A549 (cell line): Measurements from ENCODE around the gene RAB33B. TPM values are rescaled to one million over a fixed set of nuclear protein-coding genes. Genes with fewer than 3 reads are reported as not detected.
"Not testable (repeated sequence)": the region's sequence is repeated elsewhere in the genome, so short reads cannot be mapped to it uniquely, and the experiment has no call there.

Experiments
- ATAC-seq, 2 experiments: fragments of 200-7000 bp in 1 of 2; fragments of >200 bp in 1 of 2; cut with Nextera tagmentation in 1 of 2; cut with Tn5 transposase in 1 of 2; 3 replicates each; pipeline versions ENCODE4 v1.8.0 to v1.9.1; 2018 to 2020; ENCODE audit warnings: mild to moderate bottlenecking in 1 of 2, moderate library complexity in 1 of 2
- CTCF ChIA-PET: fragments of 300-600 bp; sonication (Branson Sonifier 250); formaldehyde crosslinking; extraction: SDS; loops from one replicate; lab custom pipeline; 2021; ENCODE audit warnings: antibody characterized with exemption, inconsistent platforms; lab: Yijun Ruan, JAX
- POLR2A ChIA-PET: fragments of 350-600 bp; formaldehyde crosslinking; extraction: SDS; loops from one replicate; lab custom pipeline; 2021; ENCODE audit warnings: antibody characterized with exemption, inconsistent platforms; lab: Yijun Ruan, JAX
- DNase-seq, 2 experiments: peaks; one replicate each; pipeline versions ENCODE4 v3.0.0 to v3.0.0-alpha.2; 2011 to 2016; ENCODE audit warnings: low read depth in 1 of 2, low spot score in 1 of 2
- FAIRE-seq: peaks from 2 replicates; lab custom pipeline; 2011; peaks lifted over from hg19 to GRCh38; lab: Jason Lieb, UNC
- H3K27ac ChIP-seq, 2 experiments: fragments of >200 bp; sonication (Bioruptor Twin); formaldehyde crosslinking; 3 replicates each; pipeline ENCODE4 v1.5.1; 2016 to 2017
- H3K4me1 ChIP-seq: fragments of >200 bp; sonication (Bioruptor Twin); formaldehyde crosslinking; 3 replicates; pipeline ENCODE4 v1.6.1; 2016
- H3K4me2 ChIP-seq: fragments of >200 bp; sonication (Bioruptor Twin); formaldehyde crosslinking; 3 replicates; pipeline ENCODE4 v1.6.1; 2016
- H3K4me3 ChIP-seq: fragments of >200 bp; sonication (Bioruptor Twin); formaldehyde crosslinking; 3 replicates; pipeline ENCODE4 v1.5.1; 2016
- H3K9me3 ChIP-seq: fragments of >200 bp; sonication (Bioruptor Twin); formaldehyde crosslinking; 3 replicates; pipeline ENCODE4 v1.6.1; 2016
- BCL3 ChIP-seq: fragments of >200 bp; sonication (Bioruptor Twin); formaldehyde crosslinking; IDR thresholded peaks from 3 replicates; pipeline ENCODE4 v1.6.1; 2016
- CEBPB ChIP-seq, 2 experiments: fragments of >200 bp in 1 of 2; sonication (Bioruptor Twin) in 1 of 2; formaldehyde crosslinking in 1 of 2; IDR thresholded peaks; 2 replicates each; pipeline ENCODE4 v1.6.1; 2012 to 2016
- E2F6 ChIP-seq: IDR thresholded peaks from 2 replicates; pipeline ENCODE4 v1.6.1; 2012; ENCODE audit warnings: low read depth, borderline replicate concordance
- FOSL2 ChIP-seq, 2 experiments: fragments of 450-650 bp in 1 of 2; fragments of >200 bp in 1 of 2; sonication (Bioruptor Twin) in 1 of 2; formaldehyde crosslinking; IDR thresholded peaks; 2 replicates each; pipeline versions ENCODE4 v1.5.0 to v1.6.1; 2016 to 2020; ENCODE audit warnings: mild to moderate bottlenecking in 1 of 2, moderate library complexity in 1 of 2
- HES2 ChIP-seq: fragments of >200 bp; sonication (Bioruptor Twin); formaldehyde crosslinking; IDR thresholded peaks from 2 replicates; pipeline ENCODE4 v1.6.1; 2016
- HEYL ChIP-seq: fragments of 250-450 bp; sonication (Bioruptor Pico); IDR thresholded peaks from 2 replicates; pipeline ENCODE4 v1.8.0; 2021; ENCODE audit warnings: mild to moderate bottlenecking, moderate library complexity
- HOXB5 ChIP-seq: fragments of 250-450 bp; sonication (Bioruptor Pico); IDR thresholded peaks from 2 replicates; pipeline ENCODE4 v1.5.0; 2020; ENCODE audit warnings: mild to moderate bottlenecking, moderate library complexity
- JUN ChIP-seq, 2 experiments: fragments of >200 bp; sonication (Bioruptor Twin); formaldehyde crosslinking; IDR thresholded peaks; 2 replicates in 1 of 2; 3 replicates in 1 of 2; pipeline ENCODE4 v1.6.1; 2016 to 2017
- JUNB ChIP-seq: fragments of >200 bp; sonication (Bioruptor Twin); formaldehyde crosslinking; IDR thresholded peaks from 2 replicates; pipeline ENCODE4 v1.6.1; 2016
- KDM5A ChIP-seq: fragments of 200-600 bp; sonication (generic); IDR thresholded peaks from 2 replicates; pipeline ENCODE4 v1.6.1; 2016; ENCODE audit warnings: antibody characterized with exemption, mild to moderate bottlenecking
- MAFK ChIP-seq: fragments of 450-650 bp; IDR thresholded peaks from 2 replicates; pipeline ENCODE4 v1.6.1; 2014; ENCODE audit not compliant: partially characterized antibody
- MAX ChIP-seq: IDR thresholded peaks from 2 replicates; pipeline ENCODE4 v1.6.1; 2012
- NPAS2 ChIP-seq: fragments of 250-450 bp; sonication (Bioruptor Pico); IDR thresholded peaks from 2 replicates; pipeline ENCODE4 v1.8.0; 2022; ENCODE audit warnings: mild to moderate bottlenecking, moderate library complexity, borderline replicate concordance
- PBX3 ChIP-seq: IDR thresholded peaks from 2 replicates; pipeline ENCODE4 v1.6.1; 2012
- POLR2AphosphoS2 ChIP-seq: conservative IDR thresholded peaks from 2 replicates; pipeline ENCODE4 v1.6.1; 2012; ENCODE audit warnings: low read length, improper control_type of control experiment, inconsistent platforms
- RCOR1 ChIP-seq: fragments of 150-350 bp; IDR thresholded peaks from 2 replicates; pipeline ENCODE4 v1.6.1; 2014; ENCODE audit warnings: antibody characterized with exemption, low read length, low read depth
- USF2 ChIP-seq: fragments of 450-650 bp; IDR thresholded peaks from 2 replicates; pipeline ENCODE4 v1.6.1; 2014; ENCODE audit warnings: antibody characterized with exemption
- ZFP36 ChIP-seq: fragments of 450-650 bp; IDR thresholded peaks from 2 replicates; pipeline ENCODE4 v1.6.1; 2014; ENCODE audit warnings: borderline replicate concordance; ENCODE audit not compliant: partially characterized antibody
- ZNF302 ChIP-seq: fragments of 250-450 bp; sonication (Bioruptor Pico); IDR thresholded peaks from 2 replicates; pipeline ENCODE4 v1.9.0; 2021; ENCODE audit warnings: inconsistent platforms, mild to moderate bottlenecking, moderate library complexity
- WGBS: methylation state at CpG from one replicate; pipeline ENCODE4 v1.1.6; 2017; ENCODE audit errors: missing lambda C conversion rate; 5-methylcytosine and 5-hydroxymethylcytosine counted together
- polyA minus RNA-seq: library from RNA; depleted of rRNA, polyadenylated mRNA; stranded (reverse); fragments of >200 nt; gene quantifications from 2 replicates; pipeline ENCODE4 v1.2.3, GENCODE V29; 2011; rRNA and poly(A)+ RNA removed
- polyA plus RNA-seq, 4 experiments: library from polyadenylated mRNA; depleted of rRNA in 3 of 4; stranded (reverse); fragments of >200 nt; fragmentation: RNase III in 1 of 4; extraction: RNeasy Plus Mini Kit Qiagen cat#74134 plus additional on column Dnase treatment in 1 of 4; gene quantifications; 2 replicates in 3 of 4; 3 replicates in 1 of 4; pipeline ENCODE4 v1.2.3, GENCODE V29; 2011 to 2017

RAB33B gene
- 5.4 and 5.9 TPM in 2 replicates for polyA plus RNA-seq (2011; rRNA removed)
- polyA plus RNA-seq (2012; cell fraction: cytosol; rRNA removed) = 1.7 and 2.4 TPM in 2 replicates
- polyA plus RNA-seq (2012; cell fraction: nucleus; rRNA removed) = 2.3 and 2.5 TPM in 2 replicates
- polyA plus RNA-seq (2017; fragmentation: RNase III; extraction: RNeasy Plus Mini Kit Qiagen cat#74134 plus additional on column Dnase treatment) = 2.5 to 2.8 TPM (median 2.8 TPM) in 3 replicates
- polyA minus RNA-seq = 2.8 and 3.7 TPM in 2 replicates

- 2% methylated on average over 19 of the region's 46 CpGs for WGBS
- Histone ChIP-seq H3K4me1 (peaks cover 59% of the 10 kb centered on the region), H3K4me3 (peak within 1 kb of the TSS; percentile 91), H3K27ac (peak within 1 kb of the TSS; percentile 99), H3K9me3 (no peaks in the 10 kb centered on the region), H3K4me2 (peak within 1 kb of the TSS; percentile 90)
- ChIA-PET POLR2A (no interaction called here), CTCF (interaction anchor here (0.7 to 1.5 kb wide), 3 partner anchors 38 to 76 kb away, joined by 3 to 5 read pairs (median 5); no protein-coding TSS in a partner anchor)
- FAIRE-seq = no peak
- peak in 1 of 2 experiments; percentile 60 for DNase-seq
- ATAC-seq = peak; percentile 7 to 17
- 0 out of 2 replicates have a peak, but pooled peaks have one; percentile 24 for TF ChIP-seq MAX
- no peak for TF ChIP-seq RCOR1
- peak in 1 of 2 experiments; percentile 13; a peak in 1 of 5 replicates for TF ChIP-seq JUN (IDR thresholded peaks at IDR 0.05)
- TF ChIP-seq ZNF302 (CRISPR knock-in tag) = no peak
- peak; percentile 63 to 78; a peak in 3 of 4 replicates for TF ChIP-seq CEBPB (IDR thresholded peaks at IDR 0.05)
- no peak for TF ChIP-seq HEYL (CRISPR knock-in tag)
- TF ChIP-seq E2F6 = 0 out of 2 replicates have a peak, but pooled peaks have one; percentile 14
Observed at GRCh38 chr4:139454111-139455045, at the start of gene RAB33B. Gene RAB33B, plus strand, starts transcription at chr4:139454121. Its CDS starts 75 bp downstream, at chr4:139454196.

- H3K4me3 ChIP-seq = no peak overlapping the region
- DNase-seq = no peak
- POLR2A ChIA-PET = no interaction called here
- TF ChIP-seq PBX3 (no peak), POLR2AphosphoS2 (no peak), FOSL2 (IDR thresholded peaks at IDR 0.05) (no peak), FOSL2 (CRISPR knock-in tag; IDR thresholded peaks at IDR 0.05) (no peak), HOXB5 (CRISPR knock-in tag) (no peak), ZFP36 (no peak), USF2 (no peak), MAFK (no peak), KDM5A (no peak), BCL3 (no peak), NPAS2 (no peak), HES2 (no peak), JUNB (no peak)
- H3K4me1 ChIP-seq = no peaks in the 10 kb centered on the region
- FAIRE-seq = no peak
- no peak overlapping the region for H3K4me2 ChIP-seq
- CTCF ChIA-PET = no interaction called here
- H3K9me3 ChIP-seq = no peaks in the 10 kb centered on the region
- no peak for ATAC-seq
- H3K27ac ChIP-seq = no peak overlapping the region
Observed at GRCh38 chr4:139410312-139410711, 43.6 kb upstream of the RAB33B start.

- H3K4me2 ChIP-seq, H3K4me1 ChIP-seq, ATAC-seq, H3K9me3 ChIP-seq, POLR2A ChIA-PET, H3K4me3 ChIP-seq, FAIRE-seq, H3K27ac ChIP-seq, DNase-seq: not testable (repeated sequence)
- CTCF ChIA-PET = interaction anchor here (0.6 to 1.1 kb wide), 2 partner anchors 219 to 230 kb away, joined by 3 to 4 read pairs; no protein-coding TSS in a partner anchor
- 93% methylated on average over 8 of the region's 8 CpGs for WGBS
Observed at GRCh38 chr4:139414671-139415210, 39.2 kb upstream of the RAB33B start.
